DMS 273 treated with DMSO at 0.1 percent for 48 hours (cell line): Measurements from ENCODE around the gene HELZ.

Experiments used
- DNase-seq: peaks from one replicate; lab custom pipeline; 2025; lab: John Stamatoyannopoulos, UW

HELZ gene

GRCh38 chr17:67026341-67026740 lies 218.7 kb downstream of the HELZ start:
- DNase-seq = no peak

GRCh38 chr17:67025216-67025792 lies 219.7 kb downstream of the HELZ start:
- DNase-seq = no peak

- DNase-seq = no peak
These were observed 220.3 kb downstream of the HELZ start for GRCh38 chr17:67024736-67025135.

- DNase-seq = no peak
These were observed 222.6 kb downstream of the HELZ start for GRCh38 chr17:67022451-67022810.

GRCh38 chr17:67021743-67022450 lies 223.1 kb downstream of the HELZ start:
- DNase-seq = no peak

- DNase-seq = no peak
These were observed 223.8 kb downstream of the HELZ start for GRCh38 chr17:67021196-67021595.
